Mucosa of descending colon (tissue), 3 donors: ENCODE results near the gene GPLD1. TPM values are rescaled to one million over a fixed set of nuclear protein-coding genes. Genes with fewer than 3 reads are reported as not detected.

ENCODE experiments used
- ATAC-seq: fragments of 200-7000 bp; cut with Tn5 transposase; one replicate; pipeline ENCODE4 v1.9.1; 2020; ENCODE audit warnings: mild to moderate bottlenecking, moderate library complexity
- DNase-seq, 3 donors: peaks; one replicate each; pipeline ENCODE4 v3.0.0-alpha.2; 2020
- H3K36me3 ChIP-seq: fragments of 200-600 bp; one replicate; pipeline ENCODE4 v1.8.0; 2021; ENCODE audit warnings: low read depth, mild to moderate bottlenecking
- H3K4me1 ChIP-seq: fragments of 200-600 bp; one replicate; pipeline ENCODE4 v1.8.0; 2021; ENCODE audit warnings: low read depth, mild to moderate bottlenecking
- H3K4me3 ChIP-seq: fragments of 200-600 bp; one replicate; pipeline ENCODE4 v1.8.0; 2021; ENCODE audit warnings: mild to moderate bottlenecking
- H3K9me3 ChIP-seq: fragments of 200-600 bp; one replicate; pipeline ENCODE4 v1.8.0; 2021; ENCODE audit warnings: mild to moderate bottlenecking
- intact Hi-C, 2 donors: fragments of 100-400 bp; cut with DNase I in 1 of 2; cut with micrococcal nuclease in 1 of 2; formaldehyde crosslinking; loops; one replicate each; pipeline versions ENCODE4 v1.11.0 to v1.11.1; 2022; cut with DNase I, micrococcal nuclease
- long read RNA-seq, 2 donors: library from polyadenylated mRNA; unstranded; transcript quantifications; one replicate each; pipeline ENCODE4 v2.0.0, GENCODE V29; 2019 to 2021
- total RNA-seq, 3 donors: library from RNA; stranded (reverse); fragmentation: NEBNext Ultra II Directional in 2 of 3; extraction: Animal tissue kit (Norgen Biotek cat#: 25700) in 2 of 3; gene quantifications; one replicate each; pipeline versions ENCODE4 v1.2.1 to v1.2.4, GENCODE V29; 2021 to 2023
- TF ChIP-seq, protein P1 (sequence below): fragments of 200-600 bp; IDR thresholded peaks from one replicate; pipeline ENCODE4 v1.8.0; 2022; ENCODE audit warnings: antibody characterized with exemption, mild to moderate bottlenecking
- donor health status: DM: no; HTN: no; CAD: no; lungs with moderate emphysema.
- donor health status: DM: no; HTN: no; CAD: no.
- donor health status: DM: no; HTN: yes; CAD: no.

GPLD1 gene
- 1 to 10 TPM in 2 of 3 donors, under 1 TPM in 1; 0.36 to 5.8 (median 1.8) TPM for total RNA-seq
- long read RNA-seq, donor 1, partial matches to known transcripts: 2 of 5 reads
- long read RNA-seq, donor 1, other reads (novel, unspliced or antisense): 3 of 5 reads
- long read RNA-seq, donor 2: 0 reads

- no peak for ATAC-seq
- intact Hi-C loops: no loop called here
- Histone ChIP-seq H3K36me3 (no peaks in the 10 kb centered on the region), H3K4me3 (no peak within 1 kb of the TSS), H3K4me1 (peaks cover 5% of the 10 kb centered on the region), H3K9me3 (no peaks in the 10 kb centered on the region)
- no peak for DNase-seq
- TF ChIP-seq, protein P1, sequence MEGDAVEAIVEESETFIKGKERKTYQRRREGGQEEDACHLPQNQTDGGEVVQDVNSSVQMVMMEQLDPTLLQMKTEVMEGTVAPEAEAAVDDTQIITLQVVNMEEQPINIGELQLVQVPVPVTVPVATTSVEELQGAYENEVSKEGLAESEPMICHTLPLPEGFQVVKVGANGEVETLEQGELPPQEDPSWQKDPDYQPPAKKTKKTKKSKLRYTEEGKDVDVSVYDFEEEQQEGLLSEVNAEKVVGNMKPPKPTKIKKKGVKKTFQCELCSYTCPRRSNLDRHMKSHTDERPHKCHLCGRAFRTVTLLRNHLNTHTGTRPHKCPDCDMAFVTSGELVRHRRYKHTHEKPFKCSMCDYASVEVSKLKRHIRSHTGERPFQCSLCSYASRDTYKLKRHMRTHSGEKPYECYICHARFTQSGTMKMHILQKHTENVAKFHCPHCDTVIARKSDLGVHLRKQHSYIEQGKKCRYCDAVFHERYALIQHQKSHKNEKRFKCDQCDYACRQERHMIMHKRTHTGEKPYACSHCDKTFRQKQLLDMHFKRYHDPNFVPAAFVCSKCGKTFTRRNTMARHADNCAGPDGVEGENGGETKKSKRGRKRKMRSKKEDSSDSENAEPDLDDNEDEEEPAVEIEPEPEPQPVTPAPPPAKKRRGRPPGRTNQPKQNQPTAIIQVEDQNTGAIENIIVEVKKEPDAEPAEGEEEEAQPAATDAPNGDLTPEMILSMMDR: no peak
Measured at GRCh38 chr6:24489470-24489869, at the start of gene GPLD1. TSS of gene GPLD1 (minus strand) at chr6:24489578. CDS start at chr6:24489511, 67 bp downstream.

DNA sequence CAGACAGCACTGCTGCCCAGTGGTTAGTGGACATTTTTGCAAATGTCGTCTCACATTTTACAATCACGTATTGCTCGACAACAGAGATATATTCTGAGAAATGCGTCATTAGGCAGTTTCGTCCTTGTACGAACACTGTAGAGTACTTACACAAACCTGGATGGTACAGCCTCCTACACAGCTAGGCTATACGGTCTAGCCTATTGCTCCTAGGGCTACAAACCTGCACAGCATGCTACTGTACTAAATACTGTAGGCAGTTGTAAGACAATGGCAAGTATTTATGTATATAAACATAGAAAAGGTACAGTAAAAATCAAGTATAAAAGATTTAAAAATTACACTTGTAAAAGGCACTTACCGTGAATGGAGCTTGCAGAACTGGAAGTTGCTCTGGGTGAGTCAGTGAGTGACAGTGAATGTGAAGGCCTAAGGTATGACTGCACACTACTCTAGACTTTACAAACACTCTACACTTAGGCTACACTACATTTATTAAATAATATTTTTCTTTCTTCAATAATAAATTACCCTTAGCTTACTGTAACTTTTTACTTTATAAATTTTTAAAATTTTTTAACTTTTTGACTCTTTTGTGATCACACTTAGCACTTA is 48.5 kb upstream of the GPLD1 start:
- TF ChIP-seq, protein P1: no peak
- intact Hi-C loops: no loop called here
- no peak for ATAC-seq

GRCh38 chr6:24537082-24537699 is 47.8 kb upstream of the GPLD1 start:
- TF ChIP-seq, protein P1: no peak
- Histone ChIP-seq H3K4me1 (no peaks in the 10 kb centered on the region), H3K9me3 (no peaks in the 10 kb centered on the region), H3K4me3 (no peak overlapping the region), H3K36me3 (no peaks in the 10 kb centered on the region)
- DNase-seq (no peak), ATAC-seq (peak; percentile 61)
- intact Hi-C loops: no loop called here

More for the DNA sequence above, 48.5 kb upstream of the GPLD1 start:
- Histone ChIP-seq H3K4me1 (no peaks in the 10 kb centered on the region), H3K36me3 (no peaks in the 10 kb centered on the region), H3K9me3 (no peaks in the 10 kb centered on the region), H3K4me3 (no peak overlapping the region)
- DNase-seq: no peak

DNA sequence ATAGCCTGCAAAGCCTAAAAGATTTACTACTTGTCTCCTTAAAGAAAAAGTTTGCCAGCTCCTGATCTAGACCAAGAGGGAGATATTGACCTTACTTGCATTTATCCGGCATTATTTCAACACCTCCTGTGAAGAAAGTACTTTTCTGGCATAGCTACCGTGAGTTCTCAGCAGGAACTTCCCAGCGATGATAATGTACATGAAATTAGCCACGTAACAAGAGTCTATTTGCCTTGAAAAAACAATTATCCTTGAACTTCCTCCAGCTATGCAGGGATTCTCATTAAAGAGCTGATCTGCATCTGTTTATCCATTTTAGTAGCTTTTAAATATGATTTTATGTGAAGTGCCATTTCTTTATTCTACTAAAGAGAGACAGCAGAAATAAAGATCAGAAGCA is 47.1 kb upstream of the GPLD1 start:
- ATAC-seq: no peak
- H3K9me3 ChIP-seq: no peaks in the 10 kb centered on the region
- intact Hi-C loops: no loop called here
- TF ChIP-seq, protein P1: no peak
- H3K4me3 ChIP-seq: no peak overlapping the region
- no peaks in the 10 kb centered on the region for H3K4me1 ChIP-seq
- H3K36me3 ChIP-seq: no peaks in the 10 kb centered on the region
- DNase-seq: no peak

DNA sequence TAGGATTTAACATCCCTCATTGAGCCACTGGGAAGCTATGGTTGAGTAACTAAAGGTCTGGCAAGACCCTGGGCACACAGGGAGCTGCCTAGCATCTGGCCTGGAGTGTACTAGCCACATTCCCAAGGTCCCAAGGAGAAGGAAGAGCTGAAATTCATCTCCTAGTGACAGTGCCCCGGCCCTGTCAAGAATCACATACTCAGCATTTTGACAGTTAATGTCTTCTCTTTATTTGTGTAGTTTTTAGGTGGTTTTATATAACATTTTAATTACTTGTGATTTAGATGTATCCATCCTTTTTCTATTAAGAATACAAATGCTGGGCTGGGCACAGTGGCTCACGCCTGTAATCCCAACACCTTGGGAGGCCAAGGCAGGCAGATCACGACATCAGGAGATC is 45.8 kb upstream of the GPLD1 start:
- DNase-seq: no peak
- no peaks in the 10 kb centered on the region for H3K36me3 ChIP-seq

More for the DNA sequence above, 45.8 kb upstream of the GPLD1 start:
- ATAC-seq: no peak
- intact Hi-C loops: no loop called here
- TF ChIP-seq, protein P1: no peak
- no peaks in the 10 kb centered on the region for H3K4me1 ChIP-seq
- H3K4me3 ChIP-seq: no peak overlapping the region
- H3K9me3 ChIP-seq: no peaks in the 10 kb centered on the region
